ENCODE data around the gene RRM2. TPM values are rescaled to one million over a fixed set of nuclear protein-coding genes. Genes with fewer than 3 reads are reported as not detected.

Gene RRM2
- total and polyA plus RNA-seq, 2 experiments from 2014 or later, result 108 to 119 TPM

- H3K36me3 ChIP-seq (ENCODE audit: insufficient read depth), result no peaks in the 10 kb centered on the region
- H3K79me2 ChIP-seq (replicated peaks; ENCODE audit: insufficient read depth), result no peaks in the 10 kb centered on the region
- Mint-ChIP-seq H3K36me3 (ENCODE audit: low read depth) (no peaks in the 10 kb centered on the region; the same call in 2 of the 3 replicates), H3K9me3 (no peaks in the 10 kb centered on the region), H3K27me3 (ENCODE audit: insufficient read depth, low read depth, poor library complexity) (peaks cover 22% of the 10 kb centered on the region), H3K4me1 (peaks cover 22% of the 10 kb centered on the region), H3K27ac (no peak overlapping the region), H3K4me3 (no peak overlapping the region)
- no peaks in the 10 kb centered on the region for H4K20me1 ChIP-seq (replicated peaks; ENCODE audit: insufficient read depth)
- H3K4me1 ChIP-seq (ENCODE audit: insufficient read depth), result peaks cover 5% of the 10 kb centered on the region
- TF ChIP-seq JUNB (IDR thresholded peaks at IDR 0.05; ENCODE audit: unreplicated experiment), result no peak
- no peak for TF ChIP-seq REST (IDR thresholded peaks at IDR 0.05; ENCODE audit: unreplicated experiment)
- TF ChIP-seq POLR2AphosphoS5 (IDR thresholded peaks at IDR 0.05; ENCODE audit: low read depth), result no peak
- no peak for TF ChIP-seq NANOG (IDR thresholded peaks at IDR 0.05; ENCODE audit: borderline replicate concordance)
- no peak for TF ChIP-seq EZH2phosphoT487 (IDR thresholded peaks at IDR 0.05; ENCODE audit: unreplicated experiment)
- no peak for TF ChIP-seq ZNF462 (CRISPR knock-in tag; IDR thresholded peaks at IDR 0.05)
- TF ChIP-seq ETS1 (IDR thresholded peaks at IDR 0.05), result no peak
- no peak for TF ChIP-seq ZNF114 (CRISPR knock-in tag; IDR thresholded peaks at IDR 0.05)
- no peak for TF ChIP-seq EZH2 (IDR thresholded peaks at IDR 0.05; ENCODE audit: low read depth, unreplicated experiment)
- TF ChIP-seq CTCF (conservative IDR thresholded peaks at IDR 0.05; ENCODE audit: low read depth in 2 of 2), result no peak
- TF ChIP-seq STAT1 (IDR thresholded peaks at IDR 0.05; ENCODE audit: unreplicated experiment), result no peak
- no peak for TF ChIP-seq CREB1 (CRISPR knock-in tag; IDR thresholded peaks at IDR 0.05; ENCODE audit: low read depth)
- TF ChIP-seq ZNF331 (CRISPR knock-in tag; IDR thresholded peaks at IDR 0.05; ENCODE audit: low read depth), result no peak
- no peaks in the 10 kb centered on the region for H3F3A ChIP-seq (replicated peaks; ENCODE audit: low read depth)
- H3K9me2 ChIP-seq (ENCODE audit: insufficient read depth), result no peaks in the 10 kb centered on the region
- H2AFZ ChIP-seq, result no peak overlapping the region
- no peak overlapping the region for H3K27ac ChIP-seq (ENCODE audit: low read depth)
- DNase-seq (ENCODE audit: low spot score) (no peak), ATAC-seq (no peak)
- H3K4me3 ChIP-seq, result no peak overlapping the region
- H3K27me3 ChIP-seq (ENCODE audit: insufficient read depth), result peaks cover 19% of the 10 kb centered on the region
- H3K4me2 ChIP-seq, result no peak overlapping the region
These were observed 37.4 kb upstream of the RRM2 start for GRCh38 chr2:10085043-10085667.
